SK-N-SH treated with all-trans-retinoic acid at 6 μM for 48 hours (cell line): ENCODE data around the gene DYNLL1.

Experiments used
- ATAC-seq: fragments of 200-7000 bp; cut with Tn5 transposase; 3 replicates; pipeline ENCODE4 v1.9.1; 2020; ENCODE audit warnings: mild to moderate bottlenecking, moderate library complexity
- ARNTL ChIP-seq: fragments of 450-650 bp; formaldehyde crosslinking; IDR thresholded peaks from 2 replicates; pipeline ENCODE4 v1.5.0; 2020; ENCODE audit warnings: low read depth, mild to moderate bottlenecking, moderate library complexity, borderline replicate concordance
- BACH2 ChIP-seq: fragments of 250-450 bp; sonication (Bioruptor Pico); IDR thresholded peaks from 2 replicates; pipeline ENCODE4 v1.9.0; 2021; ENCODE audit warnings: mild to moderate bottlenecking, borderline replicate concordance
- CSDC2 ChIP-seq: fragments of 250-450 bp; sonication (Bioruptor Pico); IDR thresholded peaks from 2 replicates; pipeline ENCODE4 v1.5.0; 2020; ENCODE audit warnings: mild to moderate bottlenecking, moderate library complexity
- ESRRG ChIP-seq: fragments of 250-450 bp; sonication (Bioruptor Pico); IDR thresholded peaks from 2 replicates; pipeline ENCODE4 v1.6.1; 2021; ENCODE audit warnings: mild to moderate bottlenecking
- GLIS3 ChIP-seq: fragments of 250-450 bp; sonication (Bioruptor Pico); IDR thresholded peaks from 2 replicates; pipeline ENCODE4 v1.5.0; 2020; ENCODE audit warnings: mild to moderate bottlenecking, moderate library complexity
- ISL1 ChIP-seq: fragments of 250-450 bp; sonication (Bioruptor Pico); IDR thresholded peaks from 2 replicates; pipeline ENCODE4 v2.1.2; 2022; ENCODE audit warnings: mild to moderate bottlenecking, moderate library complexity
- OSR1 ChIP-seq: fragments of 250-450 bp; sonication (Bioruptor Pico); IDR thresholded peaks from 2 replicates; pipeline ENCODE4 v1.8.0; 2022; ENCODE audit warnings: moderate library complexity, mild to moderate bottlenecking, inconsistent platforms
- PPARA ChIP-seq: fragments of 250-450 bp; sonication (Bioruptor Pico); IDR thresholded peaks from 2 replicates; pipeline ENCODE4 v1.5.0; 2020; ENCODE audit warnings: mild to moderate bottlenecking, borderline replicate concordance
- RARB ChIP-seq: fragments of 250-450 bp; sonication (Bioruptor Pico); IDR thresholded peaks from 2 replicates; pipeline ENCODE4 v1.8.0; 2021; ENCODE audit warnings: mild to moderate bottlenecking, moderate library complexity
- SNAI2 ChIP-seq: fragments of 250-450 bp; sonication (Bioruptor Pico); IDR thresholded peaks from 2 replicates; pipeline ENCODE4 v1.5.0; 2020; ENCODE audit warnings: mild to moderate bottlenecking, moderate library complexity
- TCF4 ChIP-seq: fragments of 250-450 bp; sonication (Bioruptor Pico); IDR thresholded peaks from 2 replicates; pipeline ENCODE4 v1.8.0; 2021; ENCODE audit warnings: mild to moderate bottlenecking, moderate library complexity, borderline replicate concordance
- TOX ChIP-seq: fragments of 250-450 bp; sonication (Bioruptor Pico); IDR thresholded peaks from 2 replicates; pipeline ENCODE4 v1.8.0; 2021; ENCODE audit warnings: mild to moderate bottlenecking, moderate library complexity, borderline replicate concordance
- ZC3H10 ChIP-seq: fragments of 250-450 bp; sonication (Bioruptor Pico); IDR thresholded peaks from 2 replicates; pipeline ENCODE4 v1.5.1; 2021; ENCODE audit warnings: mild to moderate bottlenecking, moderate library complexity
- ZFP3 ChIP-seq: fragments of 250-450 bp; sonication (Bioruptor Pico); IDR thresholded peaks from 2 replicates; pipeline ENCODE4 v1.5.0; 2020; ENCODE audit warnings: mild to moderate bottlenecking, moderate library complexity
- ZFP30 ChIP-seq: fragments of 450-650 bp; formaldehyde crosslinking; IDR thresholded peaks from 2 replicates; pipeline ENCODE4 v1.5.0; 2022; ENCODE audit warnings: mild to moderate bottlenecking, moderate library complexity
- ZNF565 ChIP-seq: fragments of 450-650 bp; formaldehyde crosslinking; conservative IDR thresholded peaks from 2 replicates; pipeline ENCODE4 v1.5.0; 2020; ENCODE audit warnings: low read depth, mild to moderate bottlenecking, moderate library complexity
- ZNF70 ChIP-seq: fragments of 450-650 bp; formaldehyde crosslinking; IDR thresholded peaks from 2 replicates; pipeline ENCODE4 v1.5.0; 2020; ENCODE audit warnings: mild to moderate bottlenecking, moderate library complexity
- ZNF8 ChIP-seq: fragments of 450-650 bp; formaldehyde crosslinking; IDR thresholded peaks from 2 replicates; pipeline ENCODE4 v1.5.0; 2020; ENCODE audit warnings: mild to moderate bottlenecking, moderate library complexity
- TF ChIP-seq, protein P1 (sequence below): fragments of 250-450 bp; sonication (Bioruptor Pico); IDR thresholded peaks from 2 replicates; pipeline ENCODE4 v1.5.0; 2020; ENCODE audit warnings: mild to moderate bottlenecking, moderate library complexity
- TF ChIP-seq, protein P2 (sequence below): fragments of 250-450 bp; sonication (Bioruptor Pico); IDR thresholded peaks from 2 replicates; pipeline ENCODE4 v1.5.1; 2021; ENCODE audit warnings: mild to moderate bottlenecking, moderate library complexity

DYNLL1 gene

DNA sequence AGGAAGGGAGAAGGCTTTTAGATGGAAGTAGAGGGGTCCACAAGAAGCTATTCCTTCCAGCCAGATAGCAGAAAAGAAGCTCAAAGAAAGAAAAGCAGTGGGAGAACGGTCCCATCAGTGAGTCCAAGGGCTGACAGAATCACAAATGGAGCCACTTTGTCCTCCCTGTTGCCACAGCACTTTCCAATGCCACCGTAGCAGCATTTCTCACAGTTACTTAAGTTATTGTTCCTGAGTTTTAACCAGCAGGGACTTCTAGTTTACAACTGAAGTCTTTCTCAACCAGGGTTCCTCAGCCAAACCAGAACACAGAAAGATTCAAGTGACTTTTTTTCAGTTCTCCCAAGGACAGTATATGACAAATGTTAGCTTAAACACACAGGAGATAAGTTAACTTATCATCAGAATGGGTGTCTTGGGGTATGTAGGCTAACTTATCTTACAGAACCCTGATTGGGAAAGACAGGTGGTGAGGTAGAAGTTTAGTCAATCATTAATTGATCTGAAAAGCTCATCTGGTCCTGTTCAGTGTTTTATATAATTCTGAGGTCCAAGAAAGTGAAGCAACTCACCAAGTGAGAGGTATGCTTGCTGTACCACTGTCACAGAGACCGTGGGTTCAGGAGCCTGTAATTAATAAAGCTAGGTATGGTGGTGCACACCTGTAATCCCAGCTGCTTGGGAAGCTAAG, 42.7 kb upstream of the DYNLL1 start:
- ATAC-seq = no peak
- TF ChIP-seq GLIS3 (CRISPR knock-in tag) (no peak), ZFP3 (no peak), ISL1 (CRISPR knock-in tag) (no peak), TOX (CRISPR knock-in tag) (no peak), ZNF565 (CRISPR knock-in tag) (no peak), TCF4 (CRISPR knock-in tag) (no peak), BACH2 (CRISPR knock-in tag) (no peak), ZNF8 (CRISPR knock-in tag) (no peak), ZC3H10 (CRISPR knock-in tag) (no peak), ESRRG (no peak), SNAI2 (CRISPR knock-in tag) (no peak), RARB (CRISPR knock-in tag) (no peak), OSR1 (CRISPR knock-in tag) (no peak), PPARA (CRISPR knock-in tag) (no peak), ZNF70 (CRISPR knock-in tag) (no peak)
- TF ChIP-seq, protein P1, sequence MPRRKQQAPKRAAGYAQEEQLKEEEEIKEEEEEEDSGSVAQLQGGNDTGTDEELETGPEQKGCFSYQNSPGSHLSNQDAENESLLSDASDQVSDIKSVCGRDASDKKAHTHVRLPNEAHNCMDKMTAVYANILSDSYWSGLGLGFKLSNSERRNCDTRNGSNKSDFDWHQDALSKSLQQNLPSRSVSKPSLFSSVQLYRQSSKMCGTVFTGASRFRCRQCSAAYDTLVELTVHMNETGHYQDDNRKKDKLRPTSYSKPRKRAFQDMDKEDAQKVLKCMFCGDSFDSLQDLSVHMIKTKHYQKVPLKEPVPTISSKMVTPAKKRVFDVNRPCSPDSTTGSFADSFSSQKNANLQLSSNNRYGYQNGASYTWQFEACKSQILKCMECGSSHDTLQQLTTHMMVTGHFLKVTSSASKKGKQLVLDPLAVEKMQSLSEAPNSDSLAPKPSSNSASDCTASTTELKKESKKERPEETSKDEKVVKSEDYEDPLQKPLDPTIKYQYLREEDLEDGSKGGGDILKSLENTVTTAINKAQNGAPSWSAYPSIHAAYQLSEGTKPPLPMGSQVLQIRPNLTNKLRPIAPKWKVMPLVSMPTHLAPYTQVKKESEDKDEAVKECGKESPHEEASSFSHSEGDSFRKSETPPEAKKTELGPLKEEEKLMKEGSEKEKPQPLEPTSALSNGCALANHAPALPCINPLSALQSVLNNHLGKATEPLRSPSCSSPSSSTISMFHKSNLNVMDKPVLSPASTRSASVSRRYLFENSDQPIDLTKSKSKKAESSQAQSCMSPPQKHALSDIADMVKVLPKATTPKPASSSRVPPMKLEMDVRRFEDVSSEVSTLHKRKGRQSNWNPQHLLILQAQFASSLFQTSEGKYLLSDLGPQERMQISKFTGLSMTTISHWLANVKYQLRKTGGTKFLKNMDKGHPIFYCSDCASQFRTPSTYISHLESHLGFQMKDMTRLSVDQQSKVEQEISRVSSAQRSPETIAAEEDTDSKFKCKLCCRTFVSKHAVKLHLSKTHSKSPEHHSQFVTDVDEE (CRISPR knock-in tag) = no peak
- TF ChIP-seq, protein P2, sequence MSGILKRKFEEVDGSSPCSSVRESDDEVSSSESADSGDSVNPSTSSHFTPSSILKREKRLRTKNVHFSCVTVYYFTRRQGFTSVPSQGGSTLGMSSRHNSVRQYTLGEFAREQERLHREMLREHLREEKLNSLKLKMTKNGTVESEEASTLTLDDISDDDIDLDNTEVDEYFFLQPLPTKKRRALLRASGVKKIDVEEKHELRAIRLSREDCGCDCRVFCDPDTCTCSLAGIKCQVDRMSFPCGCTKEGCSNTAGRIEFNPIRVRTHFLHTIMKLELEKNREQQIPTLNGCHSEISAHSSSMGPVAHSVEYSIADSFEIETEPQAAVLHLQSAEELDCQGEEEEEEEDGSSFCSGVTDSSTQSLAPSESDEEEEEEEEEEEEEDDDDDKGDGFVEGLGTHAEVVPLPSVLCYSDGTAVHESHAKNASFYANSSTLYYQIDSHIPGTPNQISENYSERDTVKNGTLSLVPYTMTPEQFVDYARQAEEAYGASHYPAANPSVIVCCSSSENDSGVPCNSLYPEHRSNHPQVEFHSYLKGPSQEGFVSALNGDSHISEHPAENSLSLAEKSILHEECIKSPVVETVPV = no peak

DNA sequence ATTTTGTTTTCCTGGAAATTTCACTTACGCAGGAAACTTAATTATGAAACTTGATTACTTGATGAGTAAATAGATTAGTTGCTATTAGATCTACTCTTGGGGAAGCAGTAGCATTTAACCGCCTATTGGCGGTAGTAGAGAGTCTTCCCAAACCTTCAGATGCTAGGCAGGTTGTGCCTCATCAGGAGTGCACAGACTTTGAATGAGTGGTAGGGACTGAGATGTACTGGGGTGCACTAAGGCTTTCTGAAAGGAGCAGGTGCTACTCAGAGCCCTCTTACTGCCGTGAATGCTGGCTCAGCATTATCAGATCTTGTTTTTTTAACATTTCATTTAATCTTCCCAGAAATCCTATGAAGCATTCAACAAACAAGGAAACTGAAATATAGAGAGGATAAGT, 41.9 kb upstream of the DYNLL1 start:
- ATAC-seq = peak; percentile 82
- TF ChIP-seq ZFP30 (CRISPR knock-in tag) (no peak), ARNTL (CRISPR knock-in tag) (no peak), SNAI2 (CRISPR knock-in tag) (no peak), GLIS3 (CRISPR knock-in tag) (no peak), TCF4 (CRISPR knock-in tag) (no peak), ZNF70 (CRISPR knock-in tag) (no peak), ZNF8 (CRISPR knock-in tag) (no peak), ZFP3 (no peak), CSDC2 (CRISPR knock-in tag) (no peak)
- TF ChIP-seq, protein P2 = no peak

DNA sequence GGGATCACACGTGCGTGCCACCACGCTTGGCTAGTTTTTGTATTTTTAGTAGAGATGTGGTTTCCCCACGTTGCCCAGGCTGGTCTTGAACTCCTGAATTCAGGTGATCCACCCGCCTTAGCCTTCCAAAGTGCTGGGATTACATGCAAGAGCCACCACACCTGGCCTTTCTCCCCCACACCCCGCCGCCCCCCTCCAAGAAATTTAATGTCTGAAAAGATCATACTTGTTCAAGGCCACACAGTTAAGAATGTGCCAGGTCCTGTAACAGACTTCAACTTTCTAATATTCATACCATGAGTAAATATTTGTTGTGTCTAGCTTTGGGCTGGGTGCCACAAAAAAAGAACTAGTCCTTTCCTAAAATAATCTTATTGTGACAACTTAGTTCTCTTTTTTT, 40.6 kb upstream of the DYNLL1 start:
- TF ChIP-seq SNAI2 (CRISPR knock-in tag) (no peak), CSDC2 (CRISPR knock-in tag) (no peak), ZNF8 (CRISPR knock-in tag) (no peak), ZNF565 (CRISPR knock-in tag) (no peak), OSR1 (CRISPR knock-in tag) (no peak)
- TF ChIP-seq, protein P2 = no peak
- ATAC-seq = no peak

DNA sequence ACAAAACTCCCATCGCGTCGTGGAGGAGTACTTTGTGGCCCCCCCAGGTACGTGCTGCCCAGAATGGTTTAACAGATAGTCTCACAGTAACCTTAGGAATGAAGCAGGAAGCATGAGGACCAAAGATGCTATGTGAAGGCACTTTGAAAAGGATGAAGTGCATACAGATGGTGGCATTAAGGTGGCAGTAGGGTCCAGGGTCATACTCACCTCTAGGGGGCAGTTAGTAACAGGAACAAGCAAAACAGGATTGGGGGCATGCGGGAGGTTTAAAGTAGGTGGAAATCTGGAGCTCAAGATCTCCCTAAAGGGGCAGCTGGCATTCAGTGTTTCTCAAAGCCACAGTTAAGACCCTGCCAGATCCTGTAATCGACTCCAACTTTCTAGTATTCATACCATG, 38.8 kb upstream of the DYNLL1 start:
- ATAC-seq = 0 out of 3 replicates have a peak, but pooled peaks have one; percentile 25
- TF ChIP-seq RARB (CRISPR knock-in tag) = no peak
- TF ChIP-seq ZNF8 (CRISPR knock-in tag) = no peak
